ENCODE measurements around the gene PARPBP.

- TF ChIP-seq CTCF (conservative IDR thresholded peaks at IDR 0.05; ENCODE audit: low read depth, low read length) (no peak), EZH2 (IDR thresholded peaks at IDR 0.05; ENCODE audit: low read length, unreplicated experiment) (no peak)
Observed at GRCh38 chr12:102204025-102204424, 84.0 kb downstream of the PARPBP start.
